HAP-1 (cell line): ENCODE results near the gene ARHGAP35.

Source experiments
- DNase-seq, 2 experiments: peaks; one replicate each; pipeline ENCODE4 v3.0.0-alpha.2; 2016 to 2020; ENCODE audit warnings: low spot score in 2 of 2
- H3K27me3 ChIP-seq: fragments of 250-450 bp; sonication (Bioruptor Pico); 2 replicates; pipeline ENCODE4 v1.5.1; 2020; ENCODE audit warnings: low read depth, mild to moderate bottlenecking, moderate library complexity
- H3K36me3 ChIP-seq: fragments of 250-450 bp; sonication (Bioruptor Pico); replicated peaks from 2 replicates; pipeline ENCODE4 v1.5.1; 2020; ENCODE audit warnings: mild to moderate bottlenecking
- H3K4me1 ChIP-seq: fragments of 250-450 bp; sonication (Bioruptor Pico); 2 replicates; pipeline ENCODE4 v1.5.1; 2020; ENCODE audit warnings: mild to moderate bottlenecking
- H3K4me3 ChIP-seq: fragments of 250-450 bp; sonication (Bioruptor Pico); 2 replicates; pipeline ENCODE4 v1.5.1; 2020; ENCODE audit warnings: mild to moderate bottlenecking, moderate library complexity
- H3K9me3 ChIP-seq: fragments of 250-450 bp; sonication (Bioruptor Pico); 2 replicates; pipeline ENCODE4 v1.5.1; 2020; ENCODE audit warnings: mild to moderate bottlenecking, moderate library complexity
- in situ Hi-C: fragments of 300-500 bp; cut with MboI; formaldehyde crosslinking; loops from 3 replicates; pipeline ENCODE4 v1.14.3; 2020; ENCODE audit warnings: low sequenced_read_pairs, inconsistent platforms, mixed read lengths

The ARHGAP35 gene

GRCh38 chr19:46834121-46834520, 26.7 kb upstream of the ARHGAP35 start:
- Histone ChIP-seq H3K9me3 (no peaks in the 10 kb centered on the region), H3K4me1 (no peaks in the 10 kb centered on the region), H3K4me3 (no peak overlapping the region), H3K36me3 (peaks cover 7% of the 10 kb centered on the region; the same call in 1 of the 2 replicates), H3K27me3 (no peaks in the 10 kb centered on the region)
- DNase-seq = no peak
- in situ Hi-C loops = no loop called here

GRCh38 chr19:46834984-46835383, 25.8 kb upstream of the ARHGAP35 start:
- in situ Hi-C loops = no loop called here
- no peak overlapping the region for H3K4me3 ChIP-seq

GRCh38 chr19:46838160-46838559, 22.6 kb upstream of the ARHGAP35 start:
- in situ Hi-C loops = no loop called here
- Histone ChIP-seq H3K27me3 (no peaks in the 10 kb centered on the region), H3K9me3 (no peaks in the 10 kb centered on the region), H3K4me3 (no peak overlapping the region), H3K36me3 (peaks cover 22% of the 10 kb centered on the region), H3K4me1 (no peaks in the 10 kb centered on the region)
- DNase-seq = no peak

More at GRCh38 chr19:46834984-46835383, 25.8 kb upstream of the ARHGAP35 start:
- Histone ChIP-seq H3K36me3 (peaks cover 9% of the 10 kb centered on the region; the same call in 1 of the 2 replicates), H3K9me3 (no peaks in the 10 kb centered on the region), H3K27me3 (no peaks in the 10 kb centered on the region), H3K4me1 (no peaks in the 10 kb centered on the region)
- DNase-seq = no peak

GRCh38 chr19:46839752-46840497, 20.9 kb upstream of the ARHGAP35 start:
- H3K4me3 ChIP-seq = no peak overlapping the region
- in situ Hi-C loops = loop anchor here (5.0 to 10.0 kb wide), 2 partner anchors 88 to 305 kb away; no protein-coding TSS in a partner anchor
- peaks cover 29% of the 10 kb centered on the region for H3K36me3 ChIP-seq
- H3K27me3 ChIP-seq = no peaks in the 10 kb centered on the region
- H3K4me1 ChIP-seq = no peaks in the 10 kb centered on the region
- DNase-seq = no peak
- no peaks in the 10 kb centered on the region for H3K9me3 ChIP-seq

- H3K36me3 ChIP-seq = peaks cover 31% of the 10 kb centered on the region
- DNase-seq = peak; percentile 56 to 71
- in situ Hi-C loops = loop anchor here (5.0 to 10.0 kb wide), 2 partner anchors 88 to 306 kb away; no protein-coding TSS in a partner anchor
- no peaks in the 10 kb centered on the region for H3K9me3 ChIP-seq
- no peaks in the 10 kb centered on the region for H3K4me1 ChIP-seq
- no peak overlapping the region for H3K4me3 ChIP-seq
- no peaks in the 10 kb centered on the region for H3K27me3 ChIP-seq
Observed at GRCh38 chr19:46840498-46840942, 20.3 kb upstream of the ARHGAP35 start.

GRCh38 chr19:46841458-46842083, 19.2 kb upstream of the ARHGAP35 start:
- no peak for DNase-seq
- Histone ChIP-seq H3K4me1 (no peaks in the 10 kb centered on the region), H3K27me3 (no peaks in the 10 kb centered on the region), H3K4me3 (no peak overlapping the region), H3K9me3 (no peaks in the 10 kb centered on the region), H3K36me3 (peaks cover 35% of the 10 kb centered on the region)
- in situ Hi-C loops = loop anchor here (5.0 to 10.0 kb wide), 2 partner anchors 89 to 307 kb away; no protein-coding TSS in a partner anchor

GRCh38 chr19:46842791-46843190, 18.0 kb upstream of the ARHGAP35 start:
- no peaks in the 10 kb centered on the region for H3K27me3 ChIP-seq
- H3K9me3 ChIP-seq = no peaks in the 10 kb centered on the region
- no peak for DNase-seq
- no peaks in the 10 kb centered on the region for H3K4me1 ChIP-seq
- in situ Hi-C loops = loop anchor here (5.0 to 10.0 kb wide), 2 partner anchors 90 to 308 kb away; no protein-coding TSS in a partner anchor
- peaks cover 36% of the 10 kb centered on the region for H3K36me3 ChIP-seq
- no peak overlapping the region for H3K4me3 ChIP-seq

GRCh38 chr19:46844067-46844489, 16.7 kb upstream of the ARHGAP35 start:
- in situ Hi-C loops = loop anchor here (5.0 to 10.0 kb wide), 2 partner anchors 92 to 309 kb away; no protein-coding TSS in a partner anchor
- no peak for DNase-seq
- Histone ChIP-seq H3K9me3 (no peaks in the 10 kb centered on the region), H3K4me1 (no peaks in the 10 kb centered on the region), H3K27me3 (no peaks in the 10 kb centered on the region), H3K36me3 (peaks cover 35% of the 10 kb centered on the region), H3K4me3 (no peak overlapping the region)

GRCh38 chr19:46845959-46846459, 14.8 kb upstream of the ARHGAP35 start:
- Histone ChIP-seq H3K36me3 (peaks cover 26% of the 10 kb centered on the region), H3K4me3 (no peak overlapping the region), H3K27me3 (no peaks in the 10 kb centered on the region), H3K9me3 (no peaks in the 10 kb centered on the region), H3K4me1 (peaks cover 5% of the 10 kb centered on the region)
- no peak for DNase-seq
- in situ Hi-C loops = loop anchor here (10.0 kb wide), 1 partner anchor 311 kb away; no protein-coding TSS in a partner anchor

GRCh38 chr19:46847528-46847927, 13.3 kb upstream of the ARHGAP35 start:
- peaks cover 20% of the 10 kb centered on the region for H3K36me3 ChIP-seq
- peaks cover 5% of the 10 kb centered on the region for H3K4me1 ChIP-seq
- H3K4me3 ChIP-seq = no peak overlapping the region
- no peaks in the 10 kb centered on the region for H3K27me3 ChIP-seq
- H3K9me3 ChIP-seq = no peaks in the 10 kb centered on the region
- in situ Hi-C loops = loop anchor here (10.0 kb wide), 1 partner anchor 313 kb away; no protein-coding TSS in a partner anchor
- no peak for DNase-seq

- no peak overlapping the region for H3K4me3 ChIP-seq
- no peaks in the 10 kb centered on the region for H3K27me3 ChIP-seq
- no peak for DNase-seq
- H3K36me3 ChIP-seq = peaks cover 20% of the 10 kb centered on the region
- no peaks in the 10 kb centered on the region for H3K9me3 ChIP-seq
- in situ Hi-C loops = loop anchor here (10.0 kb wide), 1 partner anchor 314 kb away; no protein-coding TSS in a partner anchor
- peaks cover 5% of the 10 kb centered on the region for H3K4me1 ChIP-seq
Observed at GRCh38 chr19:46848389-46848788, 12.4 kb upstream of the ARHGAP35 start.

- DNase-seq = no peak
- Histone ChIP-seq H3K9me3 (no peaks in the 10 kb centered on the region), H3K4me1 (peaks cover 5% of the 10 kb centered on the region), H3K27me3 (no peaks in the 10 kb centered on the region), H3K36me3 (peaks cover 14% of the 10 kb centered on the region), H3K4me3 (peak overlapping the region; percentile 78)
- in situ Hi-C loops = loop anchor here (10.0 kb wide), 1 partner anchor 315 kb away; no protein-coding TSS in a partner anchor
Observed at GRCh38 chr19:46849610-46850009, 11.2 kb upstream of the ARHGAP35 start.

GRCh38 chr19:46850228-46851203, 10.3 kb upstream of the ARHGAP35 start, which contains the start of gene AP2S1:
AP2S1 (minus strand) TSS chr19:46850846; CDS start chr19:46850766, 80 bp downstream.
- in situ Hi-C loops = no loop called here
- peaks cover 12% of the 10 kb centered on the region for H3K36me3 ChIP-seq
- DNase-seq = peak; percentile 98 to 99
- H3K9me3 ChIP-seq = no peaks in the 10 kb centered on the region
- peaks cover 5% of the 10 kb centered on the region for H3K4me1 ChIP-seq
- H3K4me3 ChIP-seq = peak within 1 kb of the TSS; percentile 78
- H3K27me3 ChIP-seq = no peaks in the 10 kb centered on the region
